Neural cell (in vitro differentiated cells): ENCODE results near the gene TADA1. TPM values are rescaled to one million over a fixed set of nuclear protein-coding genes. Genes with fewer than 3 reads are reported as not detected.

Experiments used
- H2AFZ ChIP-seq: fragments of 200-600, 300-800 bp; sonication (generic), shearing (Covaris generic); 2 replicates; pipeline ENCODE4 v1.6.0; 2014; ENCODE audit warnings: low read depth, mild to moderate bottlenecking, antibody characterized with exemption, low read length, moderate library complexity
- H3F3A ChIP-seq: fragments of 200-600 bp; shearing (Covaris generic); 2 replicates; pipeline ENCODE4 v1.6.1; 2016; ENCODE audit warnings: mild to moderate bottlenecking, moderate library complexity, mixed read lengths, antibody characterized with exemption, low read length; ENCODE audit not compliant: insufficient read depth, poor library complexity, severe bottlenecking
- H3K27ac ChIP-seq: fragments of 200-600, 300-800 bp; sonication (generic), shearing (Covaris generic); 2 replicates; pipeline ENCODE4 v1.5.1; 2014; ENCODE audit warnings: mild to moderate bottlenecking, low read length, moderate library complexity
- H3K27me3 ChIP-seq: fragments of 300-800, 200-600 bp; sonication (generic), shearing (Covaris generic); 2 replicates; pipeline ENCODE4 v1.6.0; 2014; ENCODE audit warnings: mild to moderate bottlenecking, low read depth, low read length, moderate library complexity; ENCODE audit not compliant: insufficient read depth
- H3K36me3 ChIP-seq: fragments of 300-800, 200-600 bp; sonication (generic), shearing (Covaris generic); 2 replicates; pipeline ENCODE4 v1.5.1; 2014; ENCODE audit warnings: mild to moderate bottlenecking, antibody characterized with exemption, low read length, moderate library complexity; ENCODE audit not compliant: insufficient read depth
- H3K4me2 ChIP-seq: fragments of 300-800, 200-600 bp; sonication (generic), shearing (Covaris generic); 2 replicates; pipeline ENCODE4 v1.6.0; 2014; ENCODE audit warnings: mild to moderate bottlenecking, low read length
- H3K4me3 ChIP-seq: fragments of 300-800, 200-600 bp; sonication (generic), shearing (Covaris generic); 2 replicates; pipeline ENCODE4 v1.5.1; 2014; ENCODE audit warnings: mild to moderate bottlenecking, low read length, moderate library complexity
- H3K79me2 ChIP-seq: fragments of 200-600 bp; shearing (Covaris generic); replicated peaks from 2 replicates; pipeline ENCODE4 v1.6.0; 2014; ENCODE audit warnings: mild to moderate bottlenecking, low read length, moderate library complexity; ENCODE audit not compliant: insufficient read depth
- H3K9ac ChIP-seq: fragments of 300-800, 200-600 bp; sonication (generic), shearing (Covaris generic); 2 replicates; pipeline ENCODE4 v1.6.1; 2016; ENCODE audit warnings: mild to moderate bottlenecking, low read length, mixed read lengths
- H3K9me2 ChIP-seq: fragments of 200-600 bp; shearing (Covaris generic); 2 replicates; pipeline ENCODE4 v1.6.1; 2016; ENCODE audit warnings: mild to moderate bottlenecking, low read length, mixed read lengths; ENCODE audit not compliant: insufficient read depth
- H3K9me3 ChIP-seq: fragments of 200-600, 300-800 bp; sonication (generic), shearing (Covaris generic); 2 replicates; pipeline ENCODE4 v1.6.1; 2016; ENCODE audit warnings: mild to moderate bottlenecking, mixed run types, low read length, moderate library complexity, mixed read lengths
- H4K20me1 ChIP-seq: fragments of 200-600 bp; shearing (Covaris generic); 2 replicates; pipeline ENCODE4 v1.6.1; 2016; ENCODE audit warnings: mild to moderate bottlenecking, mixed run types; ENCODE audit not compliant: insufficient read depth
- EP300 ChIP-seq: fragments of 450-650 bp; conservative IDR thresholded peaks from 2 replicates; pipeline ENCODE4 v1.6.1; 2014; ENCODE audit warnings: antibody characterized with exemption, mild to moderate bottlenecking, moderate library complexity; ENCODE audit not compliant: poor library complexity, severe bottlenecking
- EZH2 ChIP-seq: fragments of 200-600, 300-800 bp; shearing (Covaris generic), sonication (generic); IDR thresholded peaks from 2 replicates; pipeline ENCODE4 v1.6.1; 2014; ENCODE audit warnings: antibody characterized with exemption, low read length, borderline replicate concordance, mild to moderate bottlenecking; ENCODE audit not compliant: insufficient read depth, poor library complexity, severe bottlenecking
- MXI1 ChIP-seq: fragments of 450-650 bp; conservative IDR thresholded peaks from 2 replicates; pipeline ENCODE4 v1.6.1; 2014; ENCODE audit warnings: antibody characterized with exemption, mild to moderate bottlenecking; ENCODE audit not compliant: poor library complexity, severe bottlenecking
- POLR2AphosphoS5 ChIP-seq: IDR thresholded peaks from 2 replicates; pipeline ENCODE4 v1.6.1; 2012
- RAD21 ChIP-seq: fragments of 450-650 bp; conservative IDR thresholded peaks from 2 replicates; pipeline ENCODE4 v1.6.1; 2014; ENCODE audit warnings: antibody characterized with exemption, mild to moderate bottlenecking, moderate library complexity
- SMC3 ChIP-seq: fragments of 450-650 bp; conservative IDR thresholded peaks from 2 replicates; pipeline ENCODE4 v1.6.1; 2014; ENCODE audit warnings: antibody characterized with exemption, mild to moderate bottlenecking, moderate library complexity; ENCODE audit not compliant: poor library complexity
- TAF1 ChIP-seq: IDR thresholded peaks from 2 replicates; pipeline ENCODE4 v1.6.1; 2012; ENCODE audit warnings: low read depth
- polyA plus RNA-seq: library from polyadenylated mRNA; depleted of rRNA; stranded (reverse); fragments of >200 nt; gene quantifications from 2 replicates; pipeline ENCODE4 v1.2.3, GENCODE V29; 2014
- TF ChIP-seq, protein P1 (sequence below): IDR thresholded peaks from 2 replicates; pipeline ENCODE4 v1.6.1; 2012; ENCODE audit warnings: borderline replicate concordance
- TF ChIP-seq, protein P2 (sequence below): fragments of 450-650 bp; IDR thresholded peaks from 2 replicates; pipeline ENCODE4 v1.5.1; 2014; ENCODE audit warnings: antibody characterized with exemption, mild to moderate bottlenecking, moderate library complexity; ENCODE audit not compliant: poor library complexity, severe bottlenecking

The TADA1 gene
- polyA plus RNA-seq, 1 donor from 2014 or later: 99.6 TPM

DNA sequence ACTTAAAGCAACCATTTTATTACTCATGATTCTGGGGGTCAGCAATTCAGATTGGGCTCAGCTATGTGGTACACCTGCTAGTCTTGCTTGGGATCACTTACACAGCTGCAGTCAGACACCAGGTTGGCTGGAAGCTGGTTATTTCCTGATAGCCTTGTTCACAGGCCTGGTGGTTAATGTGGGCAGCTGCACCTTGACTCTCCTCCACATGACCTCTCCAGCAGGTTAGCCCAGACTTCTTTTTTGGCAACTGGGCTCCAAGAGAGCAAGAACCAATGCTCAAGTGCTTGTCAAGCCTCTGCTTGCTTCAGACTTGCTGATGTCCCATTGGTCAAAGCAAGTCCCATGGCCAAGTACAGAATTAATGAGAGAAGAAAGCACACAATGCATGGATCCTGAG lies 48.6 kb downstream of the TADA1 start:
- no peaks in the 10 kb centered on the region for H3K79me2 ChIP-seq
- H3K27me3 ChIP-seq: no peaks in the 10 kb centered on the region
- H3F3A ChIP-seq: no peaks in the 10 kb centered on the region
- no peak overlapping the region for H2AFZ ChIP-seq
- H3K9me3 ChIP-seq: no peaks in the 10 kb centered on the region
- H3K36me3 ChIP-seq: no peaks in the 10 kb centered on the region
- no peak overlapping the region for H3K9ac ChIP-seq
- no peak overlapping the region for H3K27ac ChIP-seq
- no peak for TF ChIP-seq TAF1
- no peak for TF ChIP-seq POLR2AphosphoS5
- TF ChIP-seq, protein P1, sequence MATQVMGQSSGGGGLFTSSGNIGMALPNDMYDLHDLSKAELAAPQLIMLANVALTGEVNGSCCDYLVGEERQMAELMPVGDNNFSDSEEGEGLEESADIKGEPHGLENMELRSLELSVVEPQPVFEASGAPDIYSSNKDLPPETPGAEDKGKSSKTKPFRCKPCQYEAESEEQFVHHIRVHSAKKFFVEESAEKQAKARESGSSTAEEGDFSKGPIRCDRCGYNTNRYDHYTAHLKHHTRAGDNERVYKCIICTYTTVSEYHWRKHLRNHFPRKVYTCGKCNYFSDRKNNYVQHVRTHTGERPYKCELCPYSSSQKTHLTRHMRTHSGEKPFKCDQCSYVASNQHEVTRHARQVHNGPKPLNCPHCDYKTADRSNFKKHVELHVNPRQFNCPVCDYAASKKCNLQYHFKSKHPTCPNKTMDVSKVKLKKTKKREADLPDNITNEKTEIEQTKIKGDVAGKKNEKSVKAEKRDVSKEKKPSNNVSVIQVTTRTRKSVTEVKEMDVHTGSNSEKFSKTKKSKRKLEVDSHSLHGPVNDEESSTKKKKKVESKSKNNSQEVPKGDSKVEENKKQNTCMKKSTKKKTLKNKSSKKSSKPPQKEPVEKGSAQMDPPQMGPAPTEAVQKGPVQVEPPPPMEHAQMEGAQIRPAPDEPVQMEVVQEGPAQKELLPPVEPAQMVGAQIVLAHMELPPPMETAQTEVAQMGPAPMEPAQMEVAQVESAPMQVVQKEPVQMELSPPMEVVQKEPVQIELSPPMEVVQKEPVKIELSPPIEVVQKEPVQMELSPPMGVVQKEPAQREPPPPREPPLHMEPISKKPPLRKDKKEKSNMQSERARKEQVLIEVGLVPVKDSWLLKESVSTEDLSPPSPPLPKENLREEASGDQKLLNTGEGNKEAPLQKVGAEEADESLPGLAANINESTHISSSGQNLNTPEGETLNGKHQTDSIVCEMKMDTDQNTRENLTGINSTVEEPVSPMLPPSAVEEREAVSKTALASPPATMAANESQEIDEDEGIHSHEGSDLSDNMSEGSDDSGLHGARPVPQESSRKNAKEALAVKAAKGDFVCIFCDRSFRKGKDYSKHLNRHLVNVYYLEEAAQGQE: no peak
- no peak for TF ChIP-seq EZH2
- no peak for TF ChIP-seq SMC3
- TF ChIP-seq EP300: no peak
- TF ChIP-seq, protein P2, sequence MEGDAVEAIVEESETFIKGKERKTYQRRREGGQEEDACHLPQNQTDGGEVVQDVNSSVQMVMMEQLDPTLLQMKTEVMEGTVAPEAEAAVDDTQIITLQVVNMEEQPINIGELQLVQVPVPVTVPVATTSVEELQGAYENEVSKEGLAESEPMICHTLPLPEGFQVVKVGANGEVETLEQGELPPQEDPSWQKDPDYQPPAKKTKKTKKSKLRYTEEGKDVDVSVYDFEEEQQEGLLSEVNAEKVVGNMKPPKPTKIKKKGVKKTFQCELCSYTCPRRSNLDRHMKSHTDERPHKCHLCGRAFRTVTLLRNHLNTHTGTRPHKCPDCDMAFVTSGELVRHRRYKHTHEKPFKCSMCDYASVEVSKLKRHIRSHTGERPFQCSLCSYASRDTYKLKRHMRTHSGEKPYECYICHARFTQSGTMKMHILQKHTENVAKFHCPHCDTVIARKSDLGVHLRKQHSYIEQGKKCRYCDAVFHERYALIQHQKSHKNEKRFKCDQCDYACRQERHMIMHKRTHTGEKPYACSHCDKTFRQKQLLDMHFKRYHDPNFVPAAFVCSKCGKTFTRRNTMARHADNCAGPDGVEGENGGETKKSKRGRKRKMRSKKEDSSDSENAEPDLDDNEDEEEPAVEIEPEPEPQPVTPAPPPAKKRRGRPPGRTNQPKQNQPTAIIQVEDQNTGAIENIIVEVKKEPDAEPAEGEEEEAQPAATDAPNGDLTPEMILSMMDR: no peak
- TF ChIP-seq RAD21: no peak
- TF ChIP-seq MXI1: no peak
- no peak overlapping the region for H3K4me3 ChIP-seq
- H3K9me2 ChIP-seq: no peaks in the 10 kb centered on the region
- H3K4me2 ChIP-seq: no peak overlapping the region
- no peaks in the 10 kb centered on the region for H4K20me1 ChIP-seq

DNA sequence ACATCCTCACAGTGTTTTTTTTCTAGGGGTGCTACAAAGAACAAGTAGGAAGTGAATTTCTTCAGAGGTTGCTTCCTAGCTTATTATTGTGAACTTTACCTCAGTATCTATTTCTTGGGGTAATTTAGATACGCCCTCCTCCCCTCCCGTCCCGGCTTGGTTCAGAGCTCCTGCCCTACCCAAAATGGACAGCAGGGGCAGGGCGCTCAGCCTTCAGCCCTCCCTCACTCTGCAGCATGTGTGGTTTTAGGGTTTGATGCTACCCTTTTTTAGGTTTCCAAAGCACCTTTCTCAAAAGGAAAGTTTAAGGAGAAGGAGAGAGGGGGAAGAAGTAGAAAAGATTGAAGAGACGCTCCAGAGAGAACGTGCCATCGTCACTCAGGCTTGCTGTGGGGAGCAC lies 53.7 kb downstream of the TADA1 start:
- no peak overlapping the region for H2AFZ ChIP-seq
- TF ChIP-seq TAF1 (no peak), POLR2AphosphoS5 (no peak), MXI1 (no peak), SMC3 (no peak)
- TF ChIP-seq, protein P1: no peak
- no peaks in the 10 kb centered on the region for H3K36me3 ChIP-seq
- no peak overlapping the region for H3K4me3 ChIP-seq
- no peaks in the 10 kb centered on the region for H4K20me1 ChIP-seq
- H3K79me2 ChIP-seq: no peaks in the 10 kb centered on the region
- no peak overlapping the region for H3K4me2 ChIP-seq
- no peaks in the 10 kb centered on the region for H3F3A ChIP-seq
- H3K9me2 ChIP-seq: no peaks in the 10 kb centered on the region
- H3K9me3 ChIP-seq: no peaks in the 10 kb centered on the region
- no peak overlapping the region for H3K27ac ChIP-seq
- H3K9ac ChIP-seq: no peak overlapping the region
- H3K27me3 ChIP-seq: no peaks in the 10 kb centered on the region
